SHP77 treated with DMSO at 0.1 percent for 48 hours (cell line): ENCODE data around the gene MYADML2.
"Not testable (repeated sequence)": the region's sequence is repeated elsewhere in the genome, so short reads cannot be mapped to it uniquely, and the experiment has no call there.

Source experiments
- DNase-seq: peaks from one replicate; lab custom pipeline; 2025; lab: John Stamatoyannopoulos, UW

Gene MYADML2

GRCh38 chr17:81947189-81947588 lies at the start of gene MYADML2:
TSS of gene MYADML2 (minus strand) at chr17:81947233. CDS start at chr17:81941741, 5,492 bp downstream.
- DNase-seq, result no peak

GRCh38 chr17:81996232-81996756 lies 49.3 kb upstream of the MYADML2 start:
- DNase-seq, result no peak

- DNase-seq, result no peak
Measured at GRCh38 chr17:81995463-81996231, 48.6 kb upstream of the MYADML2 start.

- no peak for DNase-seq
Measured at GRCh38 chr17:81994593-81995462, 47.8 kb upstream of the MYADML2 start.

- no peak for DNase-seq
Measured at GRCh38 chr17:81993729-81994592, 46.9 kb upstream of the MYADML2 start.

GRCh38 chr17:81992306-81993102 lies 45.5 kb upstream of the MYADML2 start:
- DNase-seq, result no peak

GRCh38 chr17:81991684-81992305 lies 44.8 kb upstream of the MYADML2 start:
- DNase-seq, result peak; percentile 89

GRCh38 chr17:81990836-81991683 lies 44.0 kb upstream of the MYADML2 start:
- no peak for DNase-seq

GRCh38 chr17:81987161-81987770 lies 40.2 kb upstream of the MYADML2 start:
- DNase-seq, result no peak

GRCh38 chr17:81986606-81987005 lies 39.6 kb upstream of the MYADML2 start:
- no peak for DNase-seq

- DNase-seq, result no peak
Measured at GRCh38 chr17:81984773-81985410, 37.9 kb upstream of the MYADML2 start.

GRCh38 chr17:81983639-81984373 lies 36.8 kb upstream of the MYADML2 start:
- no peak for DNase-seq

GRCh38 chr17:81983011-81983638 lies 36.1 kb upstream of the MYADML2 start:
- DNase-seq, result no peak

- DNase-seq, result not testable (repeated sequence)
Measured at GRCh38 chr17:81981511-81981910, 34.5 kb upstream of the MYADML2 start.

- no peak for DNase-seq
Measured at GRCh38 chr17:81980707-81981343, 33.8 kb upstream of the MYADML2 start.

GRCh38 chr17:81980122-81980521 lies 33.1 kb upstream of the MYADML2 start:
- no peak for DNase-seq
